H1 (cell line): ENCODE data around the gene RBMS2. TPM values are rescaled to one million over a fixed set of nuclear protein-coding genes. Genes with fewer than 3 reads are reported as not detected.

Source experiments
- CTCF ChIA-PET: fragments of 300-600 bp; sonication (Branson Sonifier 250); formaldehyde crosslinking; loops from one replicate; lab custom pipeline; 2021; ENCODE audit not compliant: partially characterized antibody; lab: Charles Lee
- POLR2A ChIA-PET: fragments of 300-600 bp; sonication (Branson Sonifier 250); formaldehyde crosslinking; loops from one replicate; lab custom pipeline; 2021; ENCODE audit warnings: inconsistent platforms; ENCODE audit not compliant: partially characterized antibody; lab: Charles Lee
- DNase-seq, 2 experiments: peaks; one replicate each; pipeline versions ENCODE4 v3.0.0 to v3.0.0-alpha.2; 2010 to 2022; ENCODE audit warnings: low spot score in 2 of 2, low read depth in 1 of 2, mixed read lengths in 1 of 2
- FAIRE-seq: peaks from 2 replicates; lab custom pipeline; 2011; peaks lifted over from hg19 to GRCh38; lab: Jason Lieb, UNC
- H2AFZ ChIP-seq: 2 replicates; pipeline ENCODE4 v1.8.1; 2012; ENCODE audit warnings: low read length, inconsistent platforms
- H2AK5ac ChIP-seq: 2 replicates; pipeline ENCODE4 v1.6.1; 2013; ENCODE audit warnings: low read depth, low read length
- H2BK120ac ChIP-seq: replicated peaks from 2 replicates; pipeline ENCODE3; 2013; ENCODE audit warnings: low read depth, low read length, inconsistent platforms
- H2BK12ac ChIP-seq: 2 replicates; pipeline ENCODE4 v1.6.1; 2013; ENCODE audit warnings: low read depth, low read length
- H2BK15ac ChIP-seq: 2 replicates; pipeline ENCODE4 v1.6.1; 2013; ENCODE audit warnings: low read length
- H2BK20ac ChIP-seq: 2 replicates; pipeline ENCODE4 v1.6.1; 2013; ENCODE audit warnings: low read length
- H2BK5ac ChIP-seq: 2 replicates; pipeline ENCODE4 v1.6.1; 2013; ENCODE audit warnings: low read depth, low read length
- H3K14ac ChIP-seq: 2 replicates; pipeline ENCODE4 v1.6.1; 2013; ENCODE audit warnings: inconsistent platforms; ENCODE audit not compliant: insufficient read length
- H3K18ac ChIP-seq: 2 replicates; pipeline ENCODE4 v1.6.1; 2013; ENCODE audit warnings: low read length; ENCODE audit errors: extremely low read depth
- H3K23ac ChIP-seq: 2 replicates; pipeline ENCODE4 v1.6.1; 2013; ENCODE audit warnings: inconsistent platforms; ENCODE audit not compliant: insufficient read length
- H3K23me2 ChIP-seq: 2 replicates; pipeline ENCODE4 v1.6.1; 2013; ENCODE audit warnings: low read depth, low read length
- H3K27ac ChIP-seq: 2 replicates; pipeline ENCODE4 v1.6.1; 2011; ENCODE audit warnings: low read depth, low read length, inconsistent platforms
- H3K27me3 ChIP-seq, 4 experiments: replicated peaks in 1 of 4; 1 replicate in 1 of 4; 2 replicates in 3 of 4; pipeline versions ENCODE4 v1.6.1 to v1.8.1; 2011 to 2013; ENCODE audit warnings: low read length in 3 of 4, mild to moderate bottlenecking in 3 of 4, inconsistent platforms in 2 of 4, mixed read lengths in 2 of 4, moderate library complexity in 1 of 4; ENCODE audit not compliant: control insufficient read depth in 3 of 4, insufficient read depth in 3 of 4; ENCODE audit errors: extremely low read depth in 1 of 4
- H3K36me3 ChIP-seq, 4 experiments: 2 replicates each; pipeline versions ENCODE4 v1.6.1 to v1.8.1; 2011 to 2013; ENCODE audit warnings: mild to moderate bottlenecking in 4 of 4, low read length in 3 of 4, moderate library complexity in 2 of 4, control low read depth in 1 of 4, inconsistent platforms in 1 of 4; ENCODE audit not compliant: insufficient read depth in 4 of 4, control insufficient read depth in 2 of 4
- H3K4ac ChIP-seq: replicated peaks from 2 replicates; pipeline ENCODE3; 2013; ENCODE audit warnings: low read length, low read depth, mixed read lengths, inconsistent platforms; ENCODE audit not compliant: insufficient read length
- H3K4me1 ChIP-seq, 4 experiments: replicated peaks in 1 of 4; 1 replicate in 1 of 4; 2 replicates in 3 of 4; pipeline versions ENCODE4 v1.6.1 to v1.8.1; 2011 to 2013; ENCODE audit warnings: low read length in 3 of 4, inconsistent platforms in 2 of 4, mixed read lengths in 1 of 4; ENCODE audit not compliant: insufficient read depth in 4 of 4, control insufficient read depth in 3 of 4
- H3K4me2 ChIP-seq, 2 experiments: 2 replicates each; pipeline versions ENCODE4 v1.6.1 to v1.8.1; 2011 to 2013; ENCODE audit warnings: low read depth in 2 of 2, low read length in 2 of 2, control low read depth in 1 of 2, inconsistent platforms in 1 of 2, mild to moderate bottlenecking in 1 of 2; ENCODE audit not compliant: insufficient read depth in 1 of 2
- H3K4me3 ChIP-seq, 4 experiments: fragments of 200-600, 300-600 bp in 1 of 4; sonication (generic), shearing (Covaris generic), sonication (Bioruptor Twin) in 1 of 4; 2 replicates each; pipeline versions ENCODE4 v1.5.1 to v1.8.1; 2011 to 2016; ENCODE audit warnings: low read length in 4 of 4, low read depth in 3 of 4, control low read depth in 2 of 4, inconsistent platforms in 2 of 4, mild to moderate bottlenecking in 2 of 4, mixed read lengths in 1 of 4, moderate library complexity in 1 of 4; ENCODE audit not compliant: insufficient read depth in 2 of 4; ENCODE audit errors: extremely low read depth in 1 of 4
- H3K56ac ChIP-seq: replicated peaks from 2 replicates; pipeline ENCODE3; 2013; ENCODE audit warnings: low read depth, mild to moderate bottlenecking, mixed read lengths, low read length, inconsistent platforms; ENCODE audit not compliant: insufficient read length
- H3K79me1 ChIP-seq: 2 replicates; pipeline ENCODE4 v1.6.1; 2013; ENCODE audit warnings: low read depth, low read length, control low read depth
- H3K79me2 ChIP-seq, 2 experiments: 2 replicates each; pipeline versions ENCODE4 v1.6.1 to v1.8.1; 2012 to 2013; ENCODE audit warnings: low read length in 2 of 2, mild to moderate bottlenecking in 2 of 2, inconsistent platforms in 1 of 2; ENCODE audit not compliant: insufficient read depth in 2 of 2, control insufficient read depth in 1 of 2
- H3K9ac ChIP-seq, 4 experiments: replicated peaks in 1 of 4; 1 replicate in 1 of 4; 2 replicates in 3 of 4; pipeline versions ENCODE4 v1.6.1 to v1.8.1; 2011 to 2013; ENCODE audit warnings: low read depth in 3 of 4, low read length in 3 of 4, control low read depth in 2 of 4, mild to moderate bottlenecking in 2 of 4, moderate library complexity in 2 of 4, inconsistent platforms in 1 of 4; ENCODE audit errors: extremely low read depth in 1 of 4
- H3K9me3 ChIP-seq, 2 experiments: 2 replicates each; pipeline versions ENCODE4 v1.6.1 to v1.8.1; 2012 to 2013; ENCODE audit warnings: mild to moderate bottlenecking in 2 of 2, moderate library complexity in 2 of 2, control low read depth in 1 of 2, inconsistent platforms in 1 of 2, low read depth in 1 of 2, low read length in 1 of 2, mixed read lengths in 1 of 2; ENCODE audit not compliant: insufficient read depth in 2 of 2
- H4K20me1 ChIP-seq, 2 experiments: replicated peaks in 1 of 2; 2 replicates each; pipeline versions ENCODE3 to v1.8.1; 2011 to 2013; ENCODE audit warnings: inconsistent platforms in 2 of 2, low read length in 2 of 2, mild to moderate bottlenecking in 1 of 2; ENCODE audit not compliant: insufficient read depth in 2 of 2, control insufficient read depth in 1 of 2
- H4K5ac ChIP-seq: 2 replicates; pipeline ENCODE4 v1.6.1; 2013; ENCODE audit warnings: low read length, low read depth, mixed read lengths, inconsistent platforms; ENCODE audit not compliant: insufficient read length
- H4K8ac ChIP-seq: 2 replicates; pipeline ENCODE4 v1.8.0; 2013; ENCODE audit warnings: mild to moderate bottlenecking, moderate library complexity, low read length, inconsistent platforms; ENCODE audit not compliant: insufficient read depth; ENCODE audit errors: extremely low read depth
- H4K91ac ChIP-seq: replicated peaks from 2 replicates; pipeline ENCODE3; 2013; ENCODE audit warnings: low read length, mixed read lengths, inconsistent platforms; ENCODE audit not compliant: insufficient read length
- BRCA1 ChIP-seq: IDR thresholded peaks from 2 replicates; pipeline ENCODE4 v1.6.1; 2012; ENCODE audit warnings: low read depth, low read length, improper control_type of control experiment
- EP300 ChIP-seq, 2 experiments: IDR thresholded peaks; 1 replicate in 1 of 2; 2 replicates in 1 of 2; pipeline ENCODE4 v1.6.1; 2011 to 2012; ENCODE audit warnings: low read depth in 2 of 2, low read length in 2 of 2, mild to moderate bottlenecking in 2 of 2, borderline replicate concordance in 1 of 2, inconsistent platforms in 1 of 2, moderate library complexity in 1 of 2
- KDM4A ChIP-seq: IDR thresholded peaks from one replicate; pipeline ENCODE4 v1.7.1; 2012; ENCODE audit warnings: low read depth, mild to moderate bottlenecking, moderate library complexity, low read length, inconsistent platforms; ENCODE audit not compliant: severe bottlenecking
- MAFK ChIP-seq: IDR thresholded peaks from 2 replicates; pipeline ENCODE4 v1.6.1; 2012; ENCODE audit warnings: low read depth, mild to moderate bottlenecking, improper control_type of control experiment, low read length
- POLR2AphosphoS5 ChIP-seq: IDR thresholded peaks from 2 replicates; pipeline ENCODE4 v1.6.1; 2011; ENCODE audit warnings: low read depth, low read length
- POU5F1 ChIP-seq: IDR thresholded peaks from 2 replicates; pipeline ENCODE4 v1.6.1; 2011; ENCODE audit warnings: low read depth, mild to moderate bottlenecking, low read length, moderate library complexity
- SIN3A ChIP-seq, 2 experiments: IDR thresholded peaks in 1 of 2; conservative IDR thresholded peaks in 1 of 2; 2 replicates each; pipeline ENCODE4 v1.6.1; 2011 to 2012; ENCODE audit warnings: low read length in 2 of 2, improper control_type of control experiment in 1 of 2, low read depth in 1 of 2, mild to moderate bottlenecking in 1 of 2
- SRF ChIP-seq: IDR thresholded peaks from 2 replicates; pipeline ENCODE4 v1.6.1; 2011; ENCODE audit warnings: mild to moderate bottlenecking, low read depth, low read length, moderate library complexity
- USF2 ChIP-seq: IDR thresholded peaks from 2 replicates; pipeline ENCODE4 v1.6.1; 2011; ENCODE audit warnings: low read length, improper control_type of control experiment
- WGBS, 2 experiments: shearing (Covaris generic) in 1 of 2; methylation state at CpG; one replicate each; pipeline versions ENCODE4 v1.1.6 to v1.1.7; 2013 to 2015; ENCODE audit warnings: low lambda C conversion rate in 2 of 2, mixed read lengths in 2 of 2, inconsistent platforms in 1 of 2, low coverage in 1 of 2, missing lambda C conversion rate in 1 of 2; ENCODE audit not compliant: insufficient replicate concordance in 2 of 2, insufficient coverage in 1 of 2, insufficient read length in 1 of 2; ENCODE audit errors: extremely low coverage in 1 of 2, missing lambda C conversion rate in 1 of 2; 5-methylcytosine and 5-hydroxymethylcytosine counted together
- polyA plus RNA-seq, 7 experiments: library from polyadenylated mRNA; depleted of rRNA in 3 of 7; stranded (reverse) in 5 of 7; unstranded in 2 of 7; fragments of >200 nt in 5 of 7; fragments of 200-250 nt in 2 of 7; gene quantifications; 1 replicate in 5 of 7; 2 replicates in 1 of 7; 4 replicates in 1 of 7; pipeline versions ENCODE4 v1.2.1 to v1.2.3, GENCODE V29; 2011 to 2013; ENCODE audit warnings: missing spikeins in 2 of 7, mixed read lengths in 2 of 7
- total RNA-seq: library from RNA; stranded (reverse); fragmentation: NEBNext Ultra II Directional; extraction: Animal tissue kit (Norgen Biotek cat#: 25700); gene quantifications from 2 replicates; pipeline ENCODE4 v1.2.1, GENCODE V29; 2021

RBMS2 gene
- total and polyA plus RNA-seq, 2 of the 8 experiments (the other 6 are each of a cell fraction or from before 2014, with no cell fraction given), result 9.6 to 31.3 TPM

GRCh38 chr12:56631790-56632700, 110.4 kb downstream of the RBMS2 start:
- Histone ChIP-seq H4K91ac (no peak overlapping the region), H2AK5ac (0 out of 2 replicates have a peak overlapping the region, but pooled peaks have one; percentile 20), H4K8ac (no peak overlapping the region), H3K4ac (no peak overlapping the region), H2BK15ac (peak overlapping the region; percentile 2; the same call in 1 of the 2 replicates), H3K79me1 (no peaks in the 10 kb centered on the region), H3K4me1 (peaks cover 14 to 44% (median 33%) of the 10 kb centered on the region in 4 experiments), H3K79me2 (peaks cover 9 to 40% of the 10 kb centered on the region in 2 experiments), H4K5ac (peak overlapping the region; percentile 0), H3K14ac (no peak overlapping the region), H3K4me2 (peak overlapping the region; percentile 98 to 99), H3K18ac (peak overlapping the region; percentile 28; the same call in 1 of the 2 replicates), H3K23ac (no peak overlapping the region), H2BK12ac (peak overlapping the region; percentile 78; the same call in 1 of the 2 replicates), H3K56ac (no peak overlapping the region), H2BK20ac (no peak overlapping the region), H3K4me3 (peak overlapping the region in 2 of 4 experiments; percentile 12 to 89; a peak in 4 of 8 replicates), H3K36me3 (no peaks in the 10 kb centered on the region), H2BK120ac (no peak overlapping the region), H3K23me2 (peaks cover 23% of the 10 kb centered on the region), H3K27me3 (no peaks in the 10 kb centered on the region), H2BK5ac (peak overlapping the region; percentile 38; the same call in 1 of the 2 replicates), H4K20me1 (peaks cover 0 to 4% of the 10 kb centered on the region in 2 experiments), H2AFZ (no peak overlapping the region), H3K9me3 (no peaks in the 10 kb centered on the region), H3K9ac (no peak overlapping the region; a peak in 1 of 7 replicates), H3K27ac (no peak overlapping the region)
- DNase-seq (peak in 1 of 2 experiments; percentile 77), FAIRE-seq (no peak)
- CTCF ChIA-PET, result interaction anchor here (0.6 to 7.4 kb wide), 4 partner anchors 8 to 97 kb away, joined by 3 to 107 read pairs (median 6); partner anchors contain the start of gene ATP5F1B
- POLR2A ChIA-PET, result interaction anchor here (1.0 to 5.8 kb wide), 4 partner anchors 13 to 91 kb away, joined by 3 to 60 read pairs (median 4); partner anchors contain the start of gene ATP5F1B
- 15% methylated on average over 9 of the region's 13 CpGs; no CpG with 5 or more reads in 1 of the 2 experiments for WGBS, 2 experiments
- TF ChIP-seq EP300 (IDR thresholded peaks at IDR 0.05; ENCODE audit: borderline replicate concordance in 1 of 2, low read depth in 2 of 2, low read length in 2 of 2), result no peak
- no peak for TF ChIP-seq SRF
- TF ChIP-seq BRCA1, result no peak
- TF ChIP-seq MAFK, result no peak
- TF ChIP-seq SIN3A (conservative IDR thresholded peaks at IDR 0.05 in 1 of 2, IDR thresholded peaks at IDR 0.05 in 1 of 2; ENCODE audit: low read depth in 1 of 2, low read length in 2 of 2), result no peak
- no peak for TF ChIP-seq USF2
- TF ChIP-seq POLR2AphosphoS5, result no peak
- no peak for TF ChIP-seq KDM4A
- TF ChIP-seq POU5F1, result no peak
